GM19455 (cell line): Measurements from ENCODE around the gene DCTN3.

Source experiments
- ATAC-seq: cut with Tn5 transposase; IDR thresholded peaks from one replicate; pipeline ENCODE4 v1.9.1; 2021; ENCODE audit not compliant: unreplicated experiment

DCTN3 gene

DNA sequence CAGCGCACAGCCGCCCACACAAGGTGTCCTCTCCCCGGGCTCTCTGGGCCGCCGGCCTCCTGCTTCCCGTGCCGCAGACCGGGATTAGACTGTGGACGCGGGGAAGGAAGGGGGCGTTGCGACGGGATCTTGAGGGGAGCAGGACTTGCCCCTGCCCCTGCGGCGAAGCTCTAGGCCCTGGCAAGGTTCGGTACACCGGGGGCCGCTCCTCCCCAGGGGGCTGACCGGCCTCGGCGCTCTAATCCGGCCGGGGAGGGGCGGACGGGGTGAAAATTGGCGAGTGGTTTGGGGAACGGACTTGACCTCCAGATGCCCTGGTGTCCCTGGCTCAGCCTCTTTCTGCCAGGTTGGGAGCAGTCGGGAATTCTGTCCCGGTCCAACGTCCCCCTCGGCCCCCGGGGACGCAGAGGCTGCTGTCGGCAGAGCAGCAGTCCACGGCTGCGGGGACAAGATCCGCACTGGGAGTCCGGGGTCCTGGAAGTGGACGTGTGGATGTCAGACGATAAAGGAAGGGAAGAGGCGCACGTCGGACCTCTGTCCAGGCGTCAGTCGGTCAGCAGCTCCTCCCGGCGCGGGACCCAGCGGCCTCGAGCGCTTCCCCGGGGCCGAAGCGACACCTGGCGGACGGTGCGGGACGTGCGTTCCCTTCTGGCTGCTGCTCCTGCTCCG, 28.9 kb downstream of the DCTN3 start:
- ATAC-seq: peak; percentile 76

- no peak for ATAC-seq
These were observed 29.7 kb downstream of the DCTN3 start for GRCh38 chr9:34590381-34591247.

DNA sequence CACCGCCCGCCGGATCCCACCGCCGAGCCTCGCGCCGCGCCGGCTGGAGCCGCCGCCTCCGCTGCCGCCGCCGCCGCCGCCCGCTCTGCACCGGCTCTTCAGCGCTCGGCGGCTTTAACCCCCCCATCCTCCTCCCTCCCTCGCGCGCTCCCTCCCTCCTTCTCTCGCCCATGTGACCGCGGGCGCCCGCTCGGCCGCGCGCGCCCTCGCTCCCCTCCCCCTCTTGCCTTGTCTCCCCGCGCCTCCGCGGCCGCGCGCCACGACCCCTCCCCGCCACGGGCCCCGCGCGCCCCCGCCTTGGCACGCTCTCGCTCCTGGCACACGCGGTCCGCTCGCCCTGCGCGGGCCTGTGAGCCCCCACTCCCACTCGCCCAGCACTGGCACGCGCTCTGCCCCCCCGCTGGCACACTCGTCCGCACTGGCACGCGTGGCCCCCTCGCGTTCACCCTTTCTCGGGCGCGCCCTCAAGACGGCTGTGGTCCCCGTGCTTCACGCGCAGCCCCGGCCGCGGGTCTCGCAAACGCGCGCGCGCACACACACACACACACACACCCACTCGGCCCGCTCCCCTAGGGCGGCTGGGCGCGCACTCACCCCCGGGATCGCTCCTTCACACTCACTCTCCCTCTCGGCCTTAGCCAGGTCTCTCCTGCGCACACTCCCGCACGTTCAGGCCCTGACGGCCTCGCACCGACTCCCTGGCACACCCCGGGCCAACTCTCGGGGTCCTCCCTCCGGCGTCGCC, 30.5 kb downstream of the DCTN3 start, which contains the start of gene CNTFR:
Gene CNTFR (minus strand): TSS at position 89 of the 745 bp plus-strand sequence. CDS start 20,743 bp downstream, outside the sequence.
- no peak for ATAC-seq

DNA sequence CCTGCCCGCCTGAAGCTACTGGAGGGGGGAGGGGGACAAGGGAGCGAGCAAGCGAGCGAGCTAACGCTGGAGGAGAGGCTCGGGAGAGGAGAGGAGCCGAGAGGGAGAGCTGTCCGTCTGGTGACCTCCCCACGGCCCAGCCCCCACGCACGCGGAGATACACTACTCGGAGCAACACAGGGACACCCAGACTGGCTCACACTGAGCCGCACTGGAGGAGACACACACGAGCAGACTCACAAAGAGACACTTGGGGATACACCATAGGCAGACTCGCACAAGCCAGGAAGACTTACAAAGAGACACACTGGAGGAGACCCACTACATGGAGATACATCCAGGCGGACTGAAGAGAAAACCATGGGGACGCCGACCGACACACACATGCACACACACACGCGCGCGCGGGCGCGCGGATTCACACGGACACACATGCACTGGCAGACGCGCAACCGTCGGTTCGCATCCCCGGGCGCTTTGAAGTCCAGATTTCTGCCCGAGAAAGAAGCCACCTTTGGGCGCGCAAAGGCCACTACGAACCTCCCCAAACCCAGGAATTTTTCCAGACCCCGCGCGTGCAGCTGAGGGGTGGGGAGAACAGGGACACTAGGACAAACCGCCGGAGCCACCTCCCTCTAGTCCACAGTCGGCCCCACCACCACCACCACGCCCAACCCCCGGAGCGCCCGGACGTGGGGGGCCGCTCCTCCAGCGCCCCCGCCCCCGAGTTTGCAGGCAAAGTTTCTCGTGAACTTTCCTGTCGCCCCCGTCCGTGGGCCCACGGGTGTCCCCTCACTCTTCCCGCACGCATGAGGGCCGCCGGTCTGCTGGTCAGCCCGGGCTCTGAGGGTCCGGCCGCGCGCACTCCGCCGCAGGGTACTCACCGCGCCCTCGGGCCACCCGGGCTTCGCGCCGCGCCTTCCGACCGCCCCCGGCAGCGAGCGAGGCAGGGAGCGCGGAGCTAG, 31.3 kb downstream of the DCTN3 start:
- no peak for ATAC-seq

- ATAC-seq: no peak
These were observed 33.0 kb downstream of the DCTN3 start for GRCh38 chr9:34587271-34587670.

DNA sequence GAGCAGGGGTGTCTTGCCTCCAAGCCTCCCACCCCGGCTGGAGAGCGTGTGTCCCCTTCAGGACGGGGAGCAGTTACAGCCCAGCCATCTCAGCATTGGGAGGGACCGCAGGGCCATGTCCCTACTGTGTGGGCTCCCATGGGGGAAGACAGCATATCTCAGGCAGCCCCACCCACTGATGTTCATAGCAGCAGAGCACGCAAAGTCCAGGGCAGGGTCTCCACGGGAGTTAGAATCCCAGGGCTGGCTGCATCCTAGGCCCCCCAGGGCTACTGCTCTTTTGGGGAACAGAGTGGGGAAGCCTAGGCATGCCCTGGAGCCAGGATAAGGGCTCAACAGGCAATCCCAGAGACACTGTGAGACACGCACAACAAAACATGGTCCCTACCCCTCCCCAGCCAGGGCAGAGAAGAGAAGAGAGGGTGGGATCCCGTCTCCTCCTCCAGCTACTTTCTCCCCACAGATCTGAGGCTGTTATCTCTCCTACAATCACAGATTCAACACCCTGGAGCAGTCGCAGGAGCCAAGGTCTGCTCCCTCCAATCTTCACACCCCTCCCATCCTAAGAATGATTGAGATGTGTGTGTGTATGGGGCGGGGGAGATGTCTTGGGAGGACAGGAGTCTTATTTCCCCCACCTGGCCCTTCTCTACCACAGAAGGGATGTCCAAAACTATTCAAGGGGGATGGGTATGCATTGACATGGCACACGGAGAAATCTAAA, 34.2 kb downstream of the DCTN3 start:
- ATAC-seq: no peak

DNA sequence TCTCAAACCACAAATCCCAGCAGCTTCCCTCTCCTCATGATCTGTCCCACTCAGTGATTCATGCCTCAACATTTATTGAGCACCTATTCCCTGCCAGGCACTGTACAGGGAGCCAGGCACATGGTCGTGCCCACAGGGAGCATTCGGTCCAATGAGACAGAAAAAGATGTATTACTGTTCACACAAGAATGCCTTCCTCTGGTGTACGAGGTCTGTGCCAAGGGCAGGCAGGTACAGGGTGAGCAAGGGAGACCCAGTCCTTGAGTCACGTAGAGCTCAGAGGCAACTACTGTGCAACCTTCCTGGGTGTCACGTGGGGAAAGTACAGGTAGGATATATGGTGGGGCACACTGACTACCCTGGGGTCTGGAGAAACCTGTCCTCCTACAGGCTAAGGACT, 35.3 kb downstream of the DCTN3 start:
- no peak for ATAC-seq

GRCh38 chr9:34582787-34583186, 37.5 kb downstream of the DCTN3 start:
- no peak for ATAC-seq

DNA sequence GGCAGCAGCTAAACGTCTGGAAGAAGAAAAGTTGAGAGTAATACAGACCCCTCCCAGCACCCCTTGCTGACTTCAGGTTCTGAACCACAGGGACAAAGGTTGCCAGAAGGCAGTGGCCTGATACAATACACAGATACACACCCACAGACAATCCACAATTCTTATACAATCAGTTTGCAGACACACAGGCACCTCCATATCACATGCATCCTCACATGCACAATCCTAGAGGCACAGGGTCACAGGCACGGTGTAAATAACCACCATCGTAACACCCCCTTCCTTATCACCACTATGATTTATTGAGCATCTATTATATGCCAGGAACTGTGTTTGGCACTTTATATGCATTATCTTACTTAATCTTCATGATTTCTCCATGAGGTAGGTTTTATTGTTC, 39.0 kb downstream of the DCTN3 start:
- no peak for ATAC-seq

GRCh38 chr9:34580358-34580757, 39.9 kb downstream of the DCTN3 start:
- no peak for ATAC-seq

GRCh38 chr9:34579808-34580163, 40.5 kb downstream of the DCTN3 start:
- no peak for ATAC-seq

DNA sequence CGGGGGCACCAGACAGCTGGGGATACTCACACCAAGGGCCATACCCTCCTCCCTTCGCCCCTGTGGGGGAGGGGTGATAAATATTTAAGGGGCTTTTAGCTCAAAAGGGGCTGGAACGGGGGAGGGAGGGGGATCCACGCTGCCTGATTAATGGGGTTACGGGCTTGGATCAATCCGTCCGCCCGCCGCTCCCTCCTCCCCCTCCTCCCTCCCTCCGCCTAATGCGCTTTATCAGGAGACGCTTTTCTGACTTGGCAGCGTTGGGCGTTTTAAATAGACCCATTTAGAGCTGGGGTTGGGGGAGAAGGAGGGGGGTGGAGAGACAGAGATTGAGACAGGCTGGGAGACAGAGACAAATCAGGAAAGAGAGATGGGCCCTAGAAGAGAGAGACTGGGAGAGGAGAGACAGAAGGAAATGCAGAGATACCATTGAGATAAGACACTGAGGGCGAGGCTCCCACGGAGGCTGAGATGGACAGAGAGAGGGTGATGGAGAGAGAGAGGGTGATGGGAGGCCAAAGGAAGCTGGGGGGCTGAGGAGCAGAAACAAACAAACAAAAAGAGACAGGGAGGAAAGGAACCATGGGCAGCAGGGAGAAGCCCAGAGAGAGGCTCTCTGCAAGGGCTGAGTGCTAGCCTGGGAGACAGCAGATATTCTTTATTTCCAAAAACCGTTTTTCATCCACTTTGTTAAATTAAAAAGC, 41.0 kb downstream of the DCTN3 start:
- ATAC-seq: no peak

- ATAC-seq: no peak
These were observed 41.8 kb downstream of the DCTN3 start for GRCh38 chr9:34578241-34579103.

- ATAC-seq: no peak
These were observed 42.7 kb downstream of the DCTN3 start for GRCh38 chr9:34577400-34578240.

DNA sequence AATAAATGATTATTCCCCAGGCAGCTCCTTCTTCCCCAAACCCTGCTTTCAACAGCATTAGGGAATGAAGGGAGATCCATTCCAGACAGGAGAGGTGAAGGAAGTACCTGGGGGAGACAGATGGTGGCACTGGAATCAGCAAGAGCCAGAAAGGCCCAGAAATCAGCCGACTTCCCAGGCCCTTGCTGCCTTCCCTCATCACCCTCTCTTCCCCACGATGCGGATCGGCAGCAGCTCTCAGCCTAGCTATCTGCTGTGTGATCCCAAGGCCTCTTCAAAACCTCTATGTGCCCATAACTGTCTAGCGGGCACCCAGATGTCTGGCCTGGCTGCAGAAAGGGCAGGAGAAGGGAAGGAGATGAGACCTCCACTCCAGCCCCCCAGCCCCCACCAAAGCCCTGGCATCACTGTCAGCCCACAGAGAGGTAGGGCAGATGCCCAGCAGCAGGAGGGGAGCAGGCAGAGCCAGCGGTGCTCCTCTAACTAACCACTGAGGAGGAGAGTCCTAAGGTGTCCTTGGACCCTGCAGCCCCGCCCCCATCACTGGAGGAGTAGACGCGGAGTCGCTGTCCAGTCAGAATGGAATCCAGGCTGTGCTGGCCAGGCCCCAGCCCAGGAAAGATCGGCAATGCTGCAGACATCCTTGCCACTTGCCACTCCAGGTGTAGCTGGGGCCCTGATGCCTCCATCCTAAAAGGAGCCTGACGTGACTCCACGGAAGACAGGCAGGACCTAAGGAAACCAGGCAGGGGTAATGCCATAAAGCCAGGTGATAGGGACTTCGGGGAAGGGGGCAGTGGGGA, 43.5 kb downstream of the DCTN3 start:
- no peak for ATAC-seq

GRCh38 chr9:34575862-34576596, 44.3 kb downstream of the DCTN3 start:
- no peak for ATAC-seq
